RCC 7860 (cell line): ENCODE results near the gene FGFR3.

ENCODE experiments used
- DNase-seq: peaks from one replicate; pipeline ENCODE4 v3.0.0-alpha.2; 2015; ENCODE audit warnings: low spot score
- FAIRE-seq: peaks from 2 replicates; lab custom pipeline; 2012; peaks lifted over from hg19 to GRCh38; lab: Jason Lieb, UNC

FGFR3 gene

DNA sequence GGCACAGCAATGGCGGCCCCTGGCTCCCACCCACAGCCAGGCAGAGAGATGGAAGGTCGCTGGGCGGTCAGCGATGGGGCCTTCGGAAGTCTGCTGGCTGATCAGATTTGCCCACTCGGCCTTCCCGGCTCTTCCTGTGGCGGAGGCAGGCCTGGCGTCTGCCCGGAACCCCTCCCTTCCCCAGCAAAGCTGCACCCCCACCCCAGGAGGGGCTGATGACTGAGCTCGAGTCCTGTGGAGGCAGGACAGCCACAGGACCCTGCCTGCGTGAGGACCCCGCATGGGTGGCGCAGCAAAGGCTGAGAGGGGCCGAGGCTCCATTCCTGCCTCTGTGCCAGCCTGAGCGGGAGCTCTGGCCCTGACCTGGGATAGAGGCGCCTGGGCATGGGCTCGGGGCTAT, 37.0 kb upstream of the FGFR3 start:
- DNase-seq (no peak), FAIRE-seq (no peak)

DNA sequence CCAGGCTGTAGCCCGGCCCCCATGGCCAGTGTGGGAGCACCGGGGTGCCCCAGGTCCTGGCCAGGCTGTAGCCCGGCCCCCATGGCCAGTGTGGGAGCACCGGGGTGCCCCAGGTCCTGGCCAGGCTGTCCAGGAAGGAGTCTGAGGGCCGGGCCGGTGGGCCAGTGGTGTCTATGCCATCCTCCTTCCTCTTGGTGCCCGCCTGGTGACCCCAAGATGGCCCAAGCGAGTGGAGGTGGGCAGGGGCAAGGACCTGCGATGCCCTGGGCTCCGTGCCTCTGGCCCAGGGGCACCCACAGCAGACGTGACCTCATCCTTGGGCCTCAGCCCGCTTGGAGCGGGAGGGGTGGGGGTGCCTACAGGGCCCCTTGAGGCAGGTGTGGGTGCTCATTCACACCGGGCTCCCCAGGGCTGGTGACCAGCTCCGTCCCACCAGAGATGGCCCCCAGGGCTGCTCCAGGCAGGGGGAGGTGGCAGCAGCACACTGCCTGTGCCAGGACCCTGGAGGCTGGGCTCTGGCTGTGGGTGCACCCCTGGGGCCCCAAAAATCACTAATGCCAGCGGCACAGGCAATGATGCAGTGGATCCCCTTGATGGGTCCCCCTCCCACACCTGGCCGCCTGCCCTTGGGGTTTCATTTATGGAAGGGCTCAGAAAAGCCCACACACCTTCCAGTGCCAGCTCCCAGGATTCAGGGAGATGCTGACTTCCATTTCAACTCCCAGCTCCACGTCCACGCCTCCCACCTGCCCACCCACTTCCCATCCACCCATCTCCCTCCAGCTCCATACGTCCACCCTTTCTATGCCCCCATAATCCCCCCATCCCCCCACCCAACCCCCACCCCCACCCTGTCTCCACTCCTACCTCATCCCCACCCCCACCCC, 36.0 kb upstream of the FGFR3 start:
- DNase-seq (no peak), FAIRE-seq (no peak)

DNA sequence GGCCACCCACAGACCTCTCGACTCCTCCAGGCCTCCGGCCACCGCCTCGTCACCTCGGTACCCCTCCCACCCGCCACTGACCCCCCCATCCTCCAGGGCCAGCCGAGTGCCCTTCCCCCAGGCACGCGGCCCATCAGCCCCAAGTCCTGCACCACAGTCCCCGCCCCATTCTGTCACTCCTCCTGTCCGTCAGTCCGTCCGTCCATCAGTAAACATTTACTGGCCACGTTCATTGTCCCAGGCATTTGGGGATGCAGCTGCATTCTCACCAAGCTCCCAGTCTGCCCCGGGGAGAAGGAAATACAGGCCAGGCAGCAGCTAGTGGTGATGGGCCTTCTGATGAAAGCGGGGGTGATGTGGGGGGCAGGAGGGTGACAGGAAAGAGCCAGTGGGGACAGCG, 35.3 kb upstream of the FGFR3 start:
- no peak for FAIRE-seq
- DNase-seq: no peak

DNA sequence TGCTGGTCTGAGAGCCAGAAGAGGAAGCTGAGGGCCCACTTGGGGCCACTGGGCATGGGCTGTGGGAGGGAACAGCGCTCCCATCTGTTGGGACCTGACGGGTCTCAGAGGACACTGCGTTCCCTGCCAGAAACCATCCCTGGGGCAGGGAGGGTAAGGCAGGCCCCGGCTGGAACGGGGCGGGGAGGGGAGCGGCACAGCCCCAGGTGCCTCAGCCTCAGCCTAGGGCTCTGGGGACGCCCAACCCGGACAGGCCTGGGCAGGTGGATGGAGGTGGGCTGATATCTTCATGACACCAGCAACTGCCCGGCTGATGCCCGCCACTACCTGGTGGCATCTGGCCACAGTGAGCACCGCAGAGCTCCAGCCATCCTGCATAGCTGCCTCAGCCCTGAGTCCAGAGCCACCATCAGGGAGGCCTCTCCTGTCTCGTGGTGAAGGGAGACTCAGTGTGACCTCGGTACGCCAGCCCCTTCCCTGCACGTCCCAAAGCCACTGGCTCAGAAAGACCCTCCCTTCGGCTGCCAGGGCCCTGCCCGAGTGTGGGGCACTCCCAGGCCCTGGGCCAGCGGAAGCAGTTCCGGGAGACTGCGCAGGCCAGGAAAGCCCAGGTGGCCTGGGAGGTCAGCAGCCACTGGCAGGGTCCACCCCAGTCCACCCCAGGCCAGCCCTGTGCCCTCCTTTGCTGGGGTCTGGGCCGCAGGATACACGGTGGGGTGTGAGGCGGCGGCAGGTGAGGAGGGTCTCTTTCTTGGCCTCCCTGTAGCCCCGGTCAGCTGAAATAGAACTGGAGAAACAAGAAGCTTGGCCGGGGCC, 34.6 kb upstream of the FGFR3 start:
- FAIRE-seq (no peak), DNase-seq (no peak)

DNA sequence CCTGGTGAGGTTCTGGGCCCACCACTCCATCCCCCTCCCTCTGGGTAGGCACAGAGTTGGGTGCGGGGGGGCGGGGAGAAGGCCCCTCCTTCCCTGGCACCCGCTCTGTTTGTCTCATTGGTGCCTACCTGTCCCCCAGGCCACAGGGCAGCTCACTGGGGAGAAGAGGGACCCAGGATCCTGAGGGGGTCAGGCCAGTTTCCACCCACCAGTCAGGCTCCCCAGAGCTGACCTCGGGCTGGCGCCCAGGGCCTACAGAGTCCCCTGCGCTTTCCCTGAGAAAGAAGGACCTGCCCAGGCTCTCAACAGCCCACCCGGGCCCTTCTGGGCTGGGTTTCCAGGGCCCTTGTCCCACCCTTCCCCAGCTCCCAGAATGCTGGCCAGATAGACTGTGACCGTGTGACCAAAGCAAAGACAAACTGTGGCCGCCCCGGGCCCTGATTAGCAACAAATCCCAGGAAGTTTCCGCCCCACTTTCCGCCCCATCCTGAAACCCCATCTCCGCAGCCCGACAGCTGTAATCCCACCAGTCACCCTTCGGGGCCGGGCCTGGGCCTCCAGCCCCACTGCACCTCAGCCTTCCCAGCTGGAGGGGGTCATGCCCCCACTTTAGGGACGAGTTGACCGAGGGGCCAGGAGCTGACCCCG, 33.8 kb upstream of the FGFR3 start:
- no peak for FAIRE-seq

DNA sequence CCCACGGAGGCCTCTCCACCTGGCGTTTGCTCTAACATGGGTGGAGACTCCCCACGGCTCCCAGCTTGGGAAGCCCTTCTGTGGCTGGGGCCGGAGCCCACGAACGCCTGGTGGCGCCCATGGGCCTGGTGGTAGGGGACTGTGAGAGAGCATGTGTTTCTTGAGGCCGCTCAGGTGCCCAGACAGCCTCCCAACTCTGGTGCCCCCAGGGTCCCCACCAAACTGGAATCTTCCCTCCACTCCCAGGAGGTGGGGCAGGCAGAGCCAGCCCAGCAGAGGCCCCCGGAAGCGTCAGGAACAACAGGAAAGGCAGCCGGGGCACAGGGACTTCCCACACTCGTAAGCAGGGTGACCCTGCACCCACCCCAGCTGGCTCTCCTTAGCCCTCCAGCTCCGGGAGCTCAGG, 33.3 kb upstream of the FGFR3 start:
- DNase-seq (no peak), FAIRE-seq (no peak)

More for the DNA sequence above, 33.8 kb upstream of the FGFR3 start:
- DNase-seq: no peak

DNA sequence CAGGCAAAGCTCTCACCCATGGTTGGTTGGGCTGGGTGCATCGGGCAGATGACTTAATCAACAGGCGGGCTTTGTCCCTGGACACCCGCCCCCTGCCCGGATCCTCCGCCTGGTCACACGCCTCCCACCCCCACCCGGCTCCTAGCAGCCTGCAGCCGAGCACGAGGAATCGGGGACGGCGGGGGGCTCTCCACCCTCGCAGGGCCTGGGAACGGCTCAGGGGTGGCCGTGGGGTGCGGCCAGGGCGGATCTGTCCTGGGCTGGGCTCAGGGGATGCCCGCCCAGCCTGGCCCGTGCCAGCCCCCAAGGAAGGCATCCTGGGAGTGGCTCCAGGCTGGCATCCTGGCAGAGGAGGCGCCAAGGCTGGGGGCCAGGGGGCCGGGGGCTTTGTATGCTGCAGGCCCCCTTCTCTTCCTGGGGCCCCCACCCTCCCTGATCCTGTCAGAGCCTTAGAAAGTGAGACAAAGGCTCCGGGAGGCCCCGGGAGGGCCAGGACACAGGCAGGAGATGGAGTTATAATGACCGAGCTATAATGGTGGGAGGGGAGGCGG, 32.5 kb upstream of the FGFR3 start:
- DNase-seq (no peak), FAIRE-seq (no peak)

DNA sequence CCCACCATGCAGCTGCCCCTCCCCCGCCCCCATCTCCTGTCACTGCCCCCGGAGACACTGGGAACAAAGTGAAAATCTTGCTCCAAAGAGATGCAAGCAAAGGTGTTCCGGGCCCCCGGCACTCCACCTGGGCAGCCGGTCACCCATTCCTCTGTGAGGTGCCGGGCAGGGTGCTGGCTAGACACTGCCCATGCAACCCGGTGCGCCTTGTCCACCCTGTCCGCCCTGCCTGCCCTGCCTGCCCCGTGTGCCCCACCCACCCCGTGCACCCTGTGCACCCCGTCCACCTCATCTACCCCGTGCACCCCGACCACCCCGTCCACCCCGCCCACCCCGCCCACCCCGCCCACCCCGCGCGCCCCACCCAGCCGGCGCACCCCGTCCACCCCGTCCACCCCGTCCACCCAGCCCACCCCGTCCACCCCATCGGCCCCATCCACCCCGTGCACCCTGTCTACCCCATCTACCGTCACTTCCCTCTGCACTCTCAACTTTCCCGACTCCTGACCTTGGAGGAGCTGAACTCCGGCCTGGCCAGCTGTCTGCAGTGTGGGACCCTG, 31.9 kb upstream of the FGFR3 start:
- DNase-seq (no peak), FAIRE-seq (no peak)

- no peak for FAIRE-seq
- no peak for DNase-seq
Measured at GRCh38 chr4:1762264-1763010, 30.7 kb upstream of the FGFR3 start.

GRCh38 chr4:1763070-1763549, 30.0 kb upstream of the FGFR3 start:
- FAIRE-seq (no peak), DNase-seq (no peak)

DNA sequence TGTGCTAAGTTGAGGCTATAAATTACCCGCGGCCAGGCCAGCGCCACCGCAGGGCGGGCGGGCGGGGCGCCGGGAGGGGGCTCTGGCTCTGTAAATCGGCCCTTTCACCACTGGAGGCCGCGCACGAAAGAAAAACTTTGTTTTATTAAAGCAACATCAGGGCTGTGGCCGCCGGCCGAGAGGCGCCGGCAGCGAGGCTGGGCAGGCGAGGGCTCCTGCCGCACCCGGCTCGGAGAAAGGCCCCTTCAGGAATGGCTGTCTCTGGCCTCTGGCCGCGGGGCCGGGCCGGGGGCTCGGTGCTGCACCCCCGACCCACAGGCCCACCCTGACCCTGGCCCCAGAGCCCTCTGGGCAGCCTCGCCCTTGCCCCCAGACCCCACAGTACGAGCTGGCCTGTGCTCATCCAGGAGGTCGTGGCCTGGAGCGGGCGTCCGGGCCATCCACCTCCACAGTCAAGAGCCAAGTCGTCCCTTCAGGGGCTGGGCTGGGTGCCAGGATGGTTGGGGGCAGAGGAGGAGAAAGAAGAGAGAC, 29.5 kb upstream of the FGFR3 start:
- no peak for DNase-seq

GRCh38 chr4:1764670-1765069, 28.4 kb upstream of the FGFR3 start:
- DNase-seq (no peak), FAIRE-seq (no peak)

More for the DNA sequence above, 29.5 kb upstream of the FGFR3 start:
- no peak for FAIRE-seq

- no peak for FAIRE-seq
- DNase-seq: no peak
Measured at GRCh38 chr4:1765409-1766072, 27.6 kb upstream of the FGFR3 start.

- DNase-seq (no peak), FAIRE-seq (no peak)
Measured at GRCh38 chr4:1766106-1767060, 26.7 kb upstream of the FGFR3 start.

DNA sequence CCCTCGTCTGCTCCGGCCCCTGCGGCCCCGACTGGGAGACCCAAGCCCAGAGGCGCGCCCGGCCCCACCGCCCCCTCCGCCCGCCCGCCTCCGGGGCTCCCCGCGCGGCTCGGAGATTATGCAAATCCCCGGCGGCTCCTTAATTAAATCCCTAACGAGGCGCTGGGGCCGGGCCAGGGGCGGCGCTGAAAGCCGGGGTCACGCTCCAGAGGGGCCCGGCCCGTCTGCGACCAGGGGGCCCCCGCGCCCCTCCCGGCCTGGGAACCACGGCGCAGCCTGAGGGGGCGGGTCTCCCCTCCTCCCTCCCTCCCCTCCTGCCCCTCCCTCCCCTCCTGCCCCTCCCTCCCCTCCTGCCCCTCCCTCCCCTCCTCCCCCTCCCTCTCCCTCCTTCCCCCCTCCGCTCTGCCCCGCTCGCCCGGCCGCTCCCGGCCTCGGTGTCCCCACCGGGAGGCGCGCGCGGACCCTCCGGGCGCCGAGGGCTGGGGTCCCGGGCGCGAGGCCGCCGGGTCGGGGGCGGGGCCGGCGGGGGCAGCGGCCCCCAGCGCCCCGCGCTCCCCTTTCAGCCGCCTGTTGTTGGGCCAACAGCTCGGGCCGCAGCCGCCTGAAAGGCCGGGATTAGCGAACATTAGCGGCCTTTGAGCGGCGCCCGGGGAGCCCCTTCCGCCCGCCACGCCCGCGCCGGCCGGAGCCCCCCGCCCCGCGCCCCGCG, 25.9 kb upstream of the FGFR3 start:
- FAIRE-seq: no peak

DNA sequence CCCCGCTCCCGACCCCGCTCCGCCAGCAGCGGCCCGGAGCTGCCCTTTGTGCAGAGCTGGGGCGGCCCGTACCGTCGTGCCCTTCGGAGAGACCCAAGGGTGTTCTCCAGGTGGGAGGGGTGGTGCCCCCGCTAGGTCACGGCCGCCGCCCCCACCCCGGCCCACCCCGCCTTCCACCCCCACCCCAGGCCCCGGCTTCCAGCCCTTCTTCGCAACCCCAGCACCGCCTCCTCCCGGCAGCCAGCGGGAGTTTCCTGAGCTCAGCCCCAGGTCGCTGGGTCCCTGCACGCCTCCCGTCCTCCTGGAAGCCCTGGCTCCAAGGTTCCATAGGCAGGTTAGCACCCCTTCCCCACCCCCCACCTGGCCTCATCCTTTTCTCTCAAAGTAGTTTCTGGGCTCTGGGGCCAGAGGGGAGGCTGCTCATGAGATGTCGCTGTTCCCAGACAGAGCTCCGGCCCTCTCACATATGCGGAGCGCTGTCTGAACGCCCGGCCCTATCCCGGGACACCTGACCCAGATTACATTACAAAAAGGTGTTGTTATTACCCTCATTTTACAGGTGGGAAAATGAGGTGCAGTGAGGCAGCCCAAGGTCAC, 25.2 kb upstream of the FGFR3 start:
- DNase-seq: no peak
- FAIRE-seq: no peak

More for the DNA sequence above, 25.9 kb upstream of the FGFR3 start:
- DNase-seq: no peak
